ENCODE data around the gene GDF9.

The GDF9 gene

GRCh38 chr5:132840313-132840712 is 26.0 kb downstream of the GDF9 start:
- Histone ChIP-seq H3K27ac (peak overlapping the region in 1 of 2 donors; percentile 51), H3K4me3 (no peak overlapping the region)
- DNase-seq (ENCODE audit: low spot score) = no peak
- TF ChIP-seq, protein P1, sequence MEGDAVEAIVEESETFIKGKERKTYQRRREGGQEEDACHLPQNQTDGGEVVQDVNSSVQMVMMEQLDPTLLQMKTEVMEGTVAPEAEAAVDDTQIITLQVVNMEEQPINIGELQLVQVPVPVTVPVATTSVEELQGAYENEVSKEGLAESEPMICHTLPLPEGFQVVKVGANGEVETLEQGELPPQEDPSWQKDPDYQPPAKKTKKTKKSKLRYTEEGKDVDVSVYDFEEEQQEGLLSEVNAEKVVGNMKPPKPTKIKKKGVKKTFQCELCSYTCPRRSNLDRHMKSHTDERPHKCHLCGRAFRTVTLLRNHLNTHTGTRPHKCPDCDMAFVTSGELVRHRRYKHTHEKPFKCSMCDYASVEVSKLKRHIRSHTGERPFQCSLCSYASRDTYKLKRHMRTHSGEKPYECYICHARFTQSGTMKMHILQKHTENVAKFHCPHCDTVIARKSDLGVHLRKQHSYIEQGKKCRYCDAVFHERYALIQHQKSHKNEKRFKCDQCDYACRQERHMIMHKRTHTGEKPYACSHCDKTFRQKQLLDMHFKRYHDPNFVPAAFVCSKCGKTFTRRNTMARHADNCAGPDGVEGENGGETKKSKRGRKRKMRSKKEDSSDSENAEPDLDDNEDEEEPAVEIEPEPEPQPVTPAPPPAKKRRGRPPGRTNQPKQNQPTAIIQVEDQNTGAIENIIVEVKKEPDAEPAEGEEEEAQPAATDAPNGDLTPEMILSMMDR (IDR thresholded peaks at IDR 0.05) = no peak

DNA sequence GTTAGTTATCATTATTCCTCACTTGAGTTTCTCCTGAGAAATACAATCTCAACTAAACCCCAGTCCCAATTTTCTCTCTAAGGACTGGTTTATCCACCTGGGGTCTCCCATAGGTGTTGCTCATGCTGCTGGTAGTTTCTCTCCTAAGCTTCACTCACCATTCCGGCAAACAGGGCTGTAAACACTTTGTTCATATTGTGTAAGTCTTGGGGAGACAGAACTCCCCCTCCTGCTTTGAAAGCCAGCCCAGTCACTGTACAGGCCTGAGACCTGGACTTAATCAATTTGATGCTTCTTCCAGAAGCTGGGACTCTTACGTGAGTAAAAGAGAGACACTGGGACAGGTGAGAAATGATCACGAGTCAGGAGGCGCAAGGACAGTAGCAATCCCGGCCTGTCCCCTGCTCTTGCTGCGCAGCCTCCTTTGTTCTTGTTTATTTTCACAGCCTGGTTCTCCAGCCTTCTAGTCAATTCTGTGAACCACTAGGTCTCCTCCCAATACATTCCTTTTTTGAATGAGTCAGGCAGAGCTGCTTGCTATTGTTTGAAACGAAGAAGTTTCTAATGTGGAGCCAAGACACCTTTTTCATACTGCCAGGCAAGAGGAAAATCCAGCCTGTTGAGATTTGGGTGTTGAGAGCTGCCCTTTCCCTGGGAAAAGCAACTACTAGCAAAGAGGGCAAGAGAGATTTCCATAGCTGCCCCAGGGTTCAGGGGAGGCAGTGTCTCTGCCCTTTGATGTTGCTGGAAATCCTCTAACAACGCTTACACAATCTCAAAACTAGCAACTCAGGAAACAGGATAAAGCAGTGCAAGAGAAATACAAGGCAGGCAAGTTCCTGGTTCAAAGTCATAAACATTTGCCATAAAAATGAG is 26.6 kb downstream of the GDF9 start:
- DNase-seq (ENCODE audit: low spot score) = no peak
- H3K4me3 ChIP-seq = no peak overlapping the region
- TF ChIP-seq, protein P1 (IDR thresholded peaks at IDR 0.05) = no peak
- H3K27ac ChIP-seq = peak overlapping the region in 1 of 2 donors; percentile 51

DNA sequence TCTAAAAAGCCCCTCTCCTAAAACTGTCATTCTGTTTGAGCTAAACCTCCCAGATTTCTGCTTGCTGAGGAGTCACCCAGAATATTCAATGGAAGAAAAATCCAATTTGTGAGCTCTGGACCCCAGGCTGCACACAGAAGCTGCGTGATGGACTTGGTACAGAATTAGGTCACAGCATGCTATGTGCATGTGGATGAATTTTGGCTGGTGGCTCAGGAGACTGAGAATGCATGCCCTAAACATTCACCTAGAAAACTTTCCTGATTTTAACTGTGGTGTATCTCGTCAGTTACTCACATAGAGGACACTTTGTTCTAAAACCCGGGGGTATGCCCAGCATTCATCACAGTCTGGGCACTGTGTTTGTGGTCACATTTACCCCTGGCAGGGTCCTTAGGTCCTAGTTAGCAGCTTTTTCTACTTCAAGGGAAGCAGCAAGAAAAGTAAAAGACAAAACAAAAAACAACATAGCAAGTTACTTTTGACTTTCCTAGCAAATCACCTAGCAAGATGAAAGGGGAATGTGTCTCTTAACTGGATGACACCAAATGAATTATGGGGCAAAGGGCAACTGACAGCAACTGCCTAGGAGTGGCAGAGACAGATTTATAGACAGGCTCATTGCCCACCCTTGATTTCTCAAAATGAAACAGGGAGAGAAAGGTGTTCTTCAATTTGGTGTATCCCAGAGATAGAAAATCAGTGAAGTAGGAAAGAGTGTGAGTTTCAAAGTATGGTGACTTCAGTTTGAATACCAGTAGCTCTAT is 27.6 kb downstream of the GDF9 start:
- Histone ChIP-seq H3K4me3 (no peak overlapping the region), H3K27ac (peak overlapping the region in 1 of 2 donors; percentile 51)
- TF ChIP-seq, protein P1 (IDR thresholded peaks at IDR 0.05) = no peak
- DNase-seq (ENCODE audit: low spot score) = no peak

GRCh38 chr5:132837868-132838267 is 28.4 kb downstream of the GDF9 start:
- Histone ChIP-seq H3K27ac (no peak overlapping the region), H3K4me3 (no peak overlapping the region)
- TF ChIP-seq, protein P1 (IDR thresholded peaks at IDR 0.05) = no peak
- DNase-seq (ENCODE audit: low spot score) = no peak

DNA sequence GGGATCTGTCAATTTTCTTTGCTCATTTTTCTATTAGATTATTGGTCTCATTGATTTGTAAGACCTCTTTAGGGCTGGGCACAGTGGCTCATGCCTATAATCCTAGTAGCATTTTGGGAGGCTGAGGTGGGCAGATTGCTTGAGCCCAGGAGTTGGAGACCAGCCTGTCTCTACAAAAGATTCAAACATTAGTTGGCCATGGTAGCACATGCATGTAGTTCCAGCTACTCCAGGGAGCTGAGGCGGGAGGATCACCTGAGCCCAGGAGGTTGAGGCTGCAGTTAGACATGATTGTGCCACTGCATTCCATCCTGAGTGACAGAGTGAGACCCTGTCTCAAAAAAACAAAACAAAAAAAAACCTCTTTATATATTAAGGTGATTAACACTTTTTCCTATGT is 29.4 kb downstream of the GDF9 start:
- H3K27ac ChIP-seq = no peak overlapping the region
- DNase-seq (ENCODE audit: low spot score) = no peak
- TF ChIP-seq, protein P1 (IDR thresholded peaks at IDR 0.05) = no peak
- no peak overlapping the region for H3K4me3 ChIP-seq

DNA sequence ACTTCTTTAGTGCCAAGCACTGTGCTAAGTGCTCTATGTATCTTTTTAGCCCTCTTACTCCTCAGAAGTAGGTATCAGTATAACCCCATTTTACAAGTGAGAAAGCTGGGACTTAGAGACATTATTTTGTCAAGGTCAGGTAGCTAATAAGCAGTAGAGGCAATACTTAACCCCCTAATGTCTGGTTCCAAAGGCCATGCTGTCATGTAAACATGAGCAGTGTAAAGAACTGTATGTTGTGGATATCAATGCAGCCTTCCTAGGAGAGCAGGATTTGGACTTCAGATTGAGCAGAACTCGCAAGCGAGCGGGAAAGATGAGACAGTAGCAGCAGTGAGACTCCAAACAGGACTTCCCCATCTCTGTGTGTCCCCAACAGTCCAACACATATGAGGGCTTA is 32.2 kb downstream of the GDF9 start:
- no peak for DNase-seq (ENCODE audit: low spot score)
- H3K27ac ChIP-seq = no peak overlapping the region

More for the DNA sequence above, 32.2 kb downstream of the GDF9 start:
- TF ChIP-seq, protein P1 (IDR thresholded peaks at IDR 0.05) = no peak
- H3K4me3 ChIP-seq = no peak overlapping the region
